ENCODE data around the gene PLEKHB1. TPM values are rescaled to one million over a fixed set of nuclear protein-coding genes. Genes with fewer than 3 reads are reported as not detected.
A peak's percentile ranks its signal among the peaks of the same experiment; 100 is the strongest.

Gene PLEKHB1
- total RNA-seq, 1 experiment from 2014 or later, result 12.7 TPM

DNA sequence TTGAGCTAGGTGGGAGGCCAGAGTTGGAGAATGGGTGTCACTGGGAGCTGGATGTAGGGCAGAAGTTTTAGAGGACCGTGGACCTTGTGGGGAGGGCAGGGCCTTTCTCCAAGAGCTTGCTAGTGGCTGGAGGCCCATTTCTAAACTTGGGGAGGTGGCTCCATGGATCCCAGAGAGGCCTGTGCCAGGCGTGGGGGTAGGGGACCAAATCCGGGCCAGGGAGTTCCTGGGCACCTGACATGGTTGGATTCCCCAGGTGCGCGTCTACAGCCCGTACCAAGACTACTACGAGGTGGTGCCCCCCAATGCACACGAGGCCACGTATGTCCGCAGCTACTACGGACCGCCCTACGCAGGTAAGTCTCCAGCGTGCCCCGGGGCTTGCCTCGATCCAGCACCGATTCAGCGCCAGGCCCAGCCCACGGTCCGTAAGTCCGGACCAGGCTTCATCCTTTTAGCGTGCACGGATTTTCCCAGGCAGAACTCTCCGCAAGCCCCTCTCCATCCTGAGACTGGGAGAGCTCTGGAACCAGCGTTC, 14.2 kb downstream of the PLEKHB1 start:
- H3K36me3 ChIP-seq (ENCODE audit: control insufficient read depth, insufficient read depth, low read length), result no peaks in the 10 kb centered on the region
- no peak for DNase-seq
- no peak overlapping the region for H3K4me3 Mint-ChIP-seq (ENCODE audit: unreplicated experiment)
- ChIA-PET POLR2A (no interaction called here), CTCF (interaction anchor here (0.6 to 4.8 kb wide), 4 partner anchors 35 to 258 kb away, joined by 3 to 48 read pairs (median 8); no protein-coding TSS in a partner anchor)
- H3K9me3 Mint-ChIP-seq (ENCODE audit: unreplicated experiment), result no peaks in the 10 kb centered on the region
- H3K27ac Mint-ChIP-seq (ENCODE audit: unreplicated experiment), result peak overlapping the region; percentile 10
- TF ChIP-seq, protein P1, sequence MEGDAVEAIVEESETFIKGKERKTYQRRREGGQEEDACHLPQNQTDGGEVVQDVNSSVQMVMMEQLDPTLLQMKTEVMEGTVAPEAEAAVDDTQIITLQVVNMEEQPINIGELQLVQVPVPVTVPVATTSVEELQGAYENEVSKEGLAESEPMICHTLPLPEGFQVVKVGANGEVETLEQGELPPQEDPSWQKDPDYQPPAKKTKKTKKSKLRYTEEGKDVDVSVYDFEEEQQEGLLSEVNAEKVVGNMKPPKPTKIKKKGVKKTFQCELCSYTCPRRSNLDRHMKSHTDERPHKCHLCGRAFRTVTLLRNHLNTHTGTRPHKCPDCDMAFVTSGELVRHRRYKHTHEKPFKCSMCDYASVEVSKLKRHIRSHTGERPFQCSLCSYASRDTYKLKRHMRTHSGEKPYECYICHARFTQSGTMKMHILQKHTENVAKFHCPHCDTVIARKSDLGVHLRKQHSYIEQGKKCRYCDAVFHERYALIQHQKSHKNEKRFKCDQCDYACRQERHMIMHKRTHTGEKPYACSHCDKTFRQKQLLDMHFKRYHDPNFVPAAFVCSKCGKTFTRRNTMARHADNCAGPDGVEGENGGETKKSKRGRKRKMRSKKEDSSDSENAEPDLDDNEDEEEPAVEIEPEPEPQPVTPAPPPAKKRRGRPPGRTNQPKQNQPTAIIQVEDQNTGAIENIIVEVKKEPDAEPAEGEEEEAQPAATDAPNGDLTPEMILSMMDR (IDR thresholded peaks at IDR 0.05; ENCODE audit: insufficient read depth in 1 of 2, low read depth in 1 of 2, low read length in 1 of 2, severe bottlenecking in 1 of 2, unreplicated experiment in 1 of 2), result no peak
- no peaks in the 10 kb centered on the region for H3K27me3 Mint-ChIP-seq (ENCODE audit: insufficient read depth, unreplicated experiment)
- H3K9me3 ChIP-seq, result no peaks in the 10 kb centered on the region
- no TSS peak for BruUV-seq (replicated peaks)
- no peaks in the 10 kb centered on the region for H3K4me1 Mint-ChIP-seq (ENCODE audit: low read depth, unreplicated experiment)
- no peak overlapping the region for H3K4me3 ChIP-seq (ENCODE audit: low read depth, low read length)
- intact Hi-C loops (cut with micrococcal nuclease; ENCODE audit: unreplicated experiment), result loop anchor here (1.0 to 5.0 kb wide), 3 partner anchors 35 to 256 kb away; no protein-coding TSS in a partner anchor
- H3K4me1 ChIP-seq, result no peaks in the 10 kb centered on the region
- H3K36me3 Mint-ChIP-seq (ENCODE audit: insufficient read depth, unreplicated experiment), result no peaks in the 10 kb centered on the region
- H3K27me3 ChIP-seq (replicated peaks; ENCODE audit: control insufficient read depth, insufficient read depth, low read length), result no peaks in the 10 kb centered on the region

DNA sequence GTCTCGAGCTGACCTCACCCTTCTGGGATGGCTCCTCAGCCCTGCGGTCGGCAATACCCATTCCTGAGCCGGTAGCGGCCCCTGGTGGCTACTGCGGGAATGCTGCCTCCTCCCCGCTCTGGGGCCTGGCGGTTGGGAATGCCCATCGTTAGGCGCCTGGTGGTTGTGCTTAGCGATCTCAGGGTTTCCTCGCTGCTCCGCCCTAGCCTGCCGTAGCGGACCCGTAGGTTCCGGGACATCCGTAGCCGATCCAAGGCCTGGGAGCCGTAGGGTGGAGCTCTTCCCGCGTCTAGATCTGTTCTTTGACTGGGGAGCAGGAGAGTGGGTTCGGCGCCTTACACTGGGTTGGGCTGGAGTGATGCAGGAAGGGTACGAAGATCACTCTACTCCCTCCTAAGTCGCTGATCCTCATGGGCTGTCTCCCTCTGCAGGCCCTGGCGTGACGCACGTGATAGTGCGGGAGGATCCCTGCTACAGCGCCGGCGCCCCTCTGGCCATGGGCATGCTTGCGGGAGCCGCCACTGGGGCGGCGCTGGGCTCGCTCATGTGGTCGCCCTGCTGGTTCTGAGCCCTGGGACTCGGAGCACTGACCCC, 14.8 kb downstream of the PLEKHB1 start:
- H3K27me3 Mint-ChIP-seq (ENCODE audit: insufficient read depth, unreplicated experiment), result no peaks in the 10 kb centered on the region
- no peaks in the 10 kb centered on the region for H3K27me3 ChIP-seq (replicated peaks; ENCODE audit: control insufficient read depth, insufficient read depth, low read length)
- H3K36me3 Mint-ChIP-seq (ENCODE audit: insufficient read depth, unreplicated experiment), result no peaks in the 10 kb centered on the region
- H3K4me1 Mint-ChIP-seq (ENCODE audit: low read depth, unreplicated experiment), result no peaks in the 10 kb centered on the region
- BruUV-seq (replicated peaks), result no TSS peak
- H3K4me3 ChIP-seq (ENCODE audit: low read depth, low read length), result no peak overlapping the region
- peak; percentile 70 to 83 for DNase-seq
- no peaks in the 10 kb centered on the region for H3K9me3 Mint-ChIP-seq (ENCODE audit: unreplicated experiment)
- no peaks in the 10 kb centered on the region for H3K36me3 ChIP-seq (ENCODE audit: control insufficient read depth, insufficient read depth, low read length)
- no peaks in the 10 kb centered on the region for H3K4me1 ChIP-seq
- TF ChIP-seq, protein P1 (IDR thresholded peaks at IDR 0.05; ENCODE audit: insufficient read depth in 1 of 2, low read depth in 1 of 2, low read length in 1 of 2, severe bottlenecking in 1 of 2, unreplicated experiment in 1 of 2), result peak; percentile 77 to 88
- H3K4me3 Mint-ChIP-seq (ENCODE audit: unreplicated experiment), result no peak overlapping the region
- intact Hi-C loops (cut with micrococcal nuclease; ENCODE audit: unreplicated experiment), result loop anchor here (1.0 to 5.0 kb wide), 3 partner anchors 36 to 256 kb away; no protein-coding TSS in a partner anchor
- ChIA-PET CTCF (interaction anchor here (0.6 to 4.8 kb wide), 4 partner anchors 35 to 259 kb away, joined by 3 to 48 read pairs (median 8); no protein-coding TSS in a partner anchor), POLR2A (no interaction called here)
- H3K9me3 ChIP-seq, result no peaks in the 10 kb centered on the region
- H3K27ac Mint-ChIP-seq (ENCODE audit: unreplicated experiment), result no peak overlapping the region

DNA sequence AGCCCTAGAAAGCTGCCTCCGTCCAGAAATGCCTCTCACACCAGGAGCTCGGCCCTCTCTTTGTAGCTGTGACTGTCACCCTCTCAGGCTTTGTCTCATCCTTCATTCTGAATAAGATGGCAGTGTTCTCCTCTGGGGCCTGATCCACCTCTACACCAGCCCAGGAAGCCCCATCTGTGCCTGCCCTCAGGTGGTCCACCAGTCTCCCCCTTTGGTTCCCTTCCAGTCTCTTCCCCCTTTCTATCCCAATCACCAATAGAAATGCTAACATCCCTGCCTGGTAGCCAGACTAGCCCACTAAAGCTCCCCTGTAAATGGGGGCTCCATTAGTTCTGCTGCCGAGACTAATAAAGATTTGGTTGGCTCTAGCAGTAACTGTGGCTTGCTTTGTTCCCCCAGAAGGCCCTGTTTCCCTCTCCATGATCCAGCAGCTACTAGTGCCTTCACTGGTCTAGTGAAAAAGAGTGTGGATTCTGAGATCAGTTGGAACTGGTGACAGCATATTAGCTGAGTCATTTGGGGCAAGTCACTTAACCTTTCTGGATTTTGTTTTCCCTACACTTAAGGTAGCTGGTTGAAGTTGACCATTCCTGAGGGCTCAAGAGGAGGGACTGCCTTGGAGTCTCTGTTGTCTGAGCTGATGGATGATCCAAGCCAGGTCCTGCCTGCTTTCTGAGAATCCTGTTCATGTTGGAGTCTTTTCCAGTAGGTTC, 16.2 kb downstream of the PLEKHB1 start:
- no peak overlapping the region for H3K4me3 Mint-ChIP-seq (ENCODE audit: unreplicated experiment)
- DNase-seq, result no peak
- H3K9me3 Mint-ChIP-seq (ENCODE audit: unreplicated experiment), result no peaks in the 10 kb centered on the region

More for the DNA sequence above, 16.2 kb downstream of the PLEKHB1 start:
- intact Hi-C loops (cut with micrococcal nuclease; ENCODE audit: unreplicated experiment), result loop anchor here (5.0 kb wide), 1 partner anchor 185 kb away; no protein-coding TSS in a partner anchor
- Histone ChIP-seq H3K36me3 (ENCODE audit: control insufficient read depth, insufficient read depth, low read length) (no peaks in the 10 kb centered on the region), H3K9me3 (no peaks in the 10 kb centered on the region), H3K27me3 (replicated peaks; ENCODE audit: control insufficient read depth, insufficient read depth, low read length) (no peaks in the 10 kb centered on the region), H3K4me1 (no peaks in the 10 kb centered on the region), H3K4me3 (ENCODE audit: low read depth, low read length) (no peak overlapping the region)
- TF ChIP-seq, protein P1 (IDR thresholded peaks at IDR 0.05; ENCODE audit: insufficient read depth in 1 of 2, low read depth in 1 of 2, low read length in 1 of 2, severe bottlenecking in 1 of 2, unreplicated experiment in 1 of 2), result no peak
- ChIA-PET CTCF (interaction anchor here (4.8 kb wide), 1 partner anchor 37 kb away, joined by 48 read pairs; no protein-coding TSS in a partner anchor), POLR2A (no interaction called here)
- H3K4me1 Mint-ChIP-seq (ENCODE audit: low read depth, unreplicated experiment), result no peaks in the 10 kb centered on the region
- H3K27ac Mint-ChIP-seq (ENCODE audit: unreplicated experiment), result no peak overlapping the region
- H3K36me3 Mint-ChIP-seq (ENCODE audit: insufficient read depth, unreplicated experiment), result no peaks in the 10 kb centered on the region
- BruUV-seq (replicated peaks), result no TSS peak
- H3K27me3 Mint-ChIP-seq (ENCODE audit: insufficient read depth, unreplicated experiment), result no peaks in the 10 kb centered on the region
